ENCODE data around the gene COA5. TPM values are rescaled to one million over a fixed set of nuclear protein-coding genes. Genes with fewer than 3 reads are reported as not detected.

Gene COA5
- total and polyA plus RNA-seq, 3 donors from 2014 or later: 40.5 to 65.9 (median 47.7) TPM

DNA sequence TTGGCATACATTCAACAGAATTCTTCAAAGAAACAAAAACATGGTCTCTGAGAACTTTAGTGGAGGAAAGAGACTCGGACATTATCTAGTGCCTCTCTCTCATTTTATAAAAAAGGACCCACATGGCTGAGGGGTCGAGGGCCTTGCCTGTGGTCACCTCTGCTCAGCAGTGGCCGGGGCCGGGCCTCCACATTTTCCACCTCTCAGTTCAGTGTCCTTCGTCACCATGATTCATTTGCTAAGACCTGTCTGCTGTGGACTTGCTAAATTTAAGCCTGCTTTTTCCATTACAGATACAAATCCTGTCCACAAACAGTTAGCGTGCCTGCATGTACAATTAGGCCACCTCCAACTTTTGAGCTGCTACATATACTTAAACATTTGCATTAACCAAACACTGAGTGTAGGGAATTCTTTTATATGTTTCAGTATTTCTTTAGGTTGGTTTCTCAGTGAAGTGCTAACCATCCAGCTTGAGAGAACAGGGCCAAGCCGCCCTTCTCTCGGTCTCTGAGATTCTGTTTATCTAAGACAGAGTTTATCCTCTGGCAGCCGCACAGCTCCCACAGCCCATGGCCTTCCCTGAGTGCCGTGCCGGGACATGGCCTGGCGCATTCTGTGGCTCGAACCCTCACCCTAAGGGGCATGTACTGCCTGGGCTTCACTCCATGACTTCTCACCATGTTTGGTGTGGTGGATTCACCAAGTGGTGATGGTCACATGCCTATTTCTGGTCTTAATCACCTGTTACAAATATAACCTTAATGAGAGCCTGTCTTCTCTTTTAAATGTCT is 46.2 kb downstream of the COA5 start:
- no peak for DNase-seq
- Histone ChIP-seq H3K4me1 (no peaks in the 10 kb centered on the region), H3K27ac (peak overlapping the region in 1 of 2 donors; percentile 11), H3K27me3 (no peaks in the 10 kb centered on the region), H3K4me3 (no peak overlapping the region), H3K9me3 (no peaks in the 10 kb centered on the region), H3K36me3 (ENCODE audit: low read depth, missing control alignments) (no peaks in the 10 kb centered on the region)
- no peak for TF ChIP-seq POLR2A (IDR thresholded peaks at IDR 0.05)
- TF ChIP-seq, protein P1, sequence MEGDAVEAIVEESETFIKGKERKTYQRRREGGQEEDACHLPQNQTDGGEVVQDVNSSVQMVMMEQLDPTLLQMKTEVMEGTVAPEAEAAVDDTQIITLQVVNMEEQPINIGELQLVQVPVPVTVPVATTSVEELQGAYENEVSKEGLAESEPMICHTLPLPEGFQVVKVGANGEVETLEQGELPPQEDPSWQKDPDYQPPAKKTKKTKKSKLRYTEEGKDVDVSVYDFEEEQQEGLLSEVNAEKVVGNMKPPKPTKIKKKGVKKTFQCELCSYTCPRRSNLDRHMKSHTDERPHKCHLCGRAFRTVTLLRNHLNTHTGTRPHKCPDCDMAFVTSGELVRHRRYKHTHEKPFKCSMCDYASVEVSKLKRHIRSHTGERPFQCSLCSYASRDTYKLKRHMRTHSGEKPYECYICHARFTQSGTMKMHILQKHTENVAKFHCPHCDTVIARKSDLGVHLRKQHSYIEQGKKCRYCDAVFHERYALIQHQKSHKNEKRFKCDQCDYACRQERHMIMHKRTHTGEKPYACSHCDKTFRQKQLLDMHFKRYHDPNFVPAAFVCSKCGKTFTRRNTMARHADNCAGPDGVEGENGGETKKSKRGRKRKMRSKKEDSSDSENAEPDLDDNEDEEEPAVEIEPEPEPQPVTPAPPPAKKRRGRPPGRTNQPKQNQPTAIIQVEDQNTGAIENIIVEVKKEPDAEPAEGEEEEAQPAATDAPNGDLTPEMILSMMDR (IDR thresholded peaks at IDR 0.05): no peak
- intact Hi-C loops (cut with DNase I; ENCODE audit: low total_unique reads): no loop called here
- 82 to 83% methylated on average over 13 of the region's 13 CpGs for WGBS, 2 donors

DNA sequence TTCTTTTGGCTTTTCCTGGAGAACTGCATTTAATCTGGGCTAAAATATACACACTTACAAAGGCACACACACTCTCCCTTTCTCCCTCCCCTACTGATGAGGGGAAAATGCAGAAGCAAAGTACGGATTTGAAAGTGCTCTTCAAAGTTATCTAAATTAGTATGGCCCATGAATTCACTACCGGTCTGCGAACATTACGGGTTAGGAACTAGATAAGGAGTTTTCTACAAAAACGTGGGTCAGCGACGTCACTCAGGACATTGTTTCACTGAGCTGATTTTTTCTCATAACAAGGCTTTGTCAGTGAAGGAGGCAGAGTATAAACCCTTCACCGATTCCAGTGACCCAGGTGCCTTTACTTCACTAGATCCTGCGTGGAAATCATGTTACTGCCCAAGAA is 47.3 kb downstream of the COA5 start:
- no peaks in the 10 kb centered on the region for H3K4me1 ChIP-seq
- 82 to 92% methylated on average over 9 of the region's 9 CpGs for WGBS, 2 donors
- no peak for TF ChIP-seq POLR2A (IDR thresholded peaks at IDR 0.05)
- TF ChIP-seq, protein P1 (IDR thresholded peaks at IDR 0.05): no peak
- no peaks in the 10 kb centered on the region for H3K36me3 ChIP-seq (ENCODE audit: low read depth, missing control alignments)
- H3K27me3 ChIP-seq: no peaks in the 10 kb centered on the region
- no peak for DNase-seq
- no peaks in the 10 kb centered on the region for H3K9me3 ChIP-seq
- no peak overlapping the region for H3K27ac ChIP-seq
- intact Hi-C loops (cut with DNase I; ENCODE audit: low total_unique reads): no loop called here
- H3K4me3 ChIP-seq: no peak overlapping the region

DNA sequence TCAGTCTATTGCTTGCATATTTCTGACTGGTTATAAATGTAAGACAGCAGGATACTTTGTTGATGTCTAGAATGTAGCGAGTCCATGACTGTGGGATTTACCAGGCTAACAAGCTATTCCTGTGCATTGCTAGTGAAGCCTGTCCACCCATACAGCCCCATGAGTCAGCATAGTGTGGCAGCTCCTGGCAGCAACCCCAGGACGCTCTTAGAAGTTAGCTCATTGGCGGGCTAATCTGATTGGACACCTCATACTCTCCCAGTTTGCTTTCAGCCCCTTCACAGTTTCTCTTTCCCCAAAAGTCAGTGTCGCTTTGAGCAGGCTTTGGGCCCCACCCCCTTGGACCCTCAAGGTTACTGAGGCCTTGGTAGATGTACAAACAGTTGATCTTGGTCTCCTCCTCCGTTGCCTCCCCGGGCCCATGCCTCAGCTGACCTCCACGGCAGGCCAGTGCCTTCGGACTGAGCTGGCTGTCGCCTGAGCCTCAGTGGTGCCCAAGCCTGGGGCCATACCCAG is 48.0 kb downstream of the COA5 start:
- Histone ChIP-seq H3K9me3 (no peaks in the 10 kb centered on the region), H3K4me3 (no peak overlapping the region), H3K4me1 (no peaks in the 10 kb centered on the region), H3K27me3 (no peaks in the 10 kb centered on the region), H3K36me3 (ENCODE audit: low read depth, missing control alignments) (no peaks in the 10 kb centered on the region), H3K27ac (no peak overlapping the region)
- peak; percentile 43 for DNase-seq
- intact Hi-C loops (cut with DNase I; ENCODE audit: low total_unique reads): no loop called here
- no peak for TF ChIP-seq POLR2A (IDR thresholded peaks at IDR 0.05)
- TF ChIP-seq, protein P1 (IDR thresholded peaks at IDR 0.05): no peak
- WGBS, 2 donors: 74 to 76% methylated on average over 7 to 9 of the region's 9 CpGs

DNA sequence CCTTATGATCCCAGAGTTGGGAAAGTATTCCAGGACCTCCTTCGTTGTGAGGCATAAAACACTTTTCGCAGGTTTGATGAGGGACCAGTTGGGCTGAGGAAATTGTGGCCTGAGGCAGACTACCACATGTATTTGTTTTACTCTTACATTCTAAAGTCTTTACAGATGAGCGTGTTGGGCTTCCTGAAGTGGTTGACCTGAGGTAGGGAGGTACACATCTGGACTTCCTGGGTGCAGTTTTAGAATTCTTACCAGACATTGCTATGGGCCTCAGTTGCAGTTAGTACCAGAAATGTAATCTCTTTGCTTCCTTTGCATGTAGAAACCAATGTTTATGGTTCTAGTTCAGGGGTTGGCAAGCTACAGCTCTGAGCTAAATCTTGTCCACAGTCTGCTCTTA is 48.7 kb downstream of the COA5 start:
- no peak for DNase-seq
- Histone ChIP-seq H3K27me3 (no peaks in the 10 kb centered on the region), H3K27ac (no peak overlapping the region), H3K4me1 (no peaks in the 10 kb centered on the region), H3K9me3 (no peaks in the 10 kb centered on the region), H3K4me3 (no peak overlapping the region), H3K36me3 (ENCODE audit: low read depth, missing control alignments) (no peaks in the 10 kb centered on the region)
- intact Hi-C loops (cut with DNase I; ENCODE audit: low total_unique reads): no loop called here
- WGBS, 2 donors: 66 to 94% methylated on average over 3 of the region's 3 CpGs
- TF ChIP-seq, protein P1 (IDR thresholded peaks at IDR 0.05): no peak
